Activated CD4-positive, alpha-beta T cell treated with anti-CD3 and anti-CD28 coated beads for 1 hour (primary cell): Measurements from ENCODE around the gene EWSR1.
"Not testable (repeated sequence)": the region's sequence is repeated elsewhere in the genome, so short reads cannot be mapped to it uniquely, and the experiment has no call there.

Source experiments
- DNase-seq: peaks from one replicate; pipeline ENCODE4 v3.0.0-alpha.2; 2020

Gene EWSR1

GRCh38 chr22:29341056-29341848, 73.2 kb downstream of the EWSR1 start:
- DNase-seq = no peak

GRCh38 chr22:29341849-29342127, 73.7 kb downstream of the EWSR1 start:
- DNase-seq = no peak

GRCh38 chr22:29342177-29342576, 74.1 kb downstream of the EWSR1 start:
- no peak for DNase-seq

- no peak for DNase-seq
Measured at GRCh38 chr22:29342577-29343312, 74.7 kb downstream of the EWSR1 start.

GRCh38 chr22:29343313-29343805, 75.3 kb downstream of the EWSR1 start:
- DNase-seq = no peak

GRCh38 chr22:29344137-29344536, 76.1 kb downstream of the EWSR1 start:
- no peak for DNase-seq

- not testable (repeated sequence) for DNase-seq
Measured at GRCh38 chr22:29344889-29345288, 76.8 kb downstream of the EWSR1 start.

GRCh38 chr22:29345932-29346331, 77.9 kb downstream of the EWSR1 start:
- DNase-seq = no peak

- DNase-seq = no peak
Measured at GRCh38 chr22:29346659-29347058, 78.6 kb downstream of the EWSR1 start.

- DNase-seq = no peak
Measured at GRCh38 chr22:29348041-29348440, 80.0 kb downstream of the EWSR1 start.

- DNase-seq = no peak
Measured at GRCh38 chr22:29348956-29349355, 80.9 kb downstream of the EWSR1 start.
